ENCODE data around the gene PRKCH.

DNA sequence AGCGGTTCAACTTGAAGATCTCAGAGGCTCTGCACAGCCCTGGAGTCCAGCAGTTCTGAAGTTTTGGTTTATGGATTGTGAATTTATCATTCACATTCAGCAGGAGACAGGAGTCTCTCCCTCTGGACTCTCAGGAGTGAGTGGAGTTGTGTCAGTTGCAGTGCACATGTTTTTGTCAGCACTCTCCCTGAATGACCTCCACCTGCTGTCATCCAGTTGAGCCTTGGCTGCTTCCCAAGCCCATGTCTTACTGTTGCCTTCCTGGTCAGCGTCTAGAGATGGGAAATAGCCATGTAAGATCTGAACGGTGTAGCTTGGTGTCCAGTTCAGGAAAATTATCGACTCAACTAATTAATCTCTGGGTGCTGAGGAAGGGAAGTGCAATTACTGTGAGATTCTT lies 133.2 kb downstream of the PRKCH start:
- TF ChIP-seq CTCF (conservative IDR thresholded peaks at IDR 0.05; ENCODE audit: low read depth, low read length) (no peak), EZH2phosphoT487 (IDR thresholded peaks at IDR 0.05; ENCODE audit: borderline replicate concordance, low read length) (no peak), EZH2 (IDR thresholded peaks at IDR 0.05; ENCODE audit: low read length, unreplicated experiment) (no peak)
